Loucy (cell line): ENCODE results near the gene EEA1.

Experiments
- EZH2phosphoT487 ChIP-seq: fragments of 200-600 bp; IDR thresholded peaks from 2 replicates; pipeline ENCODE4 v1.6.1; 2018; ENCODE audit warnings: antibody characterized with exemption, mild to moderate bottlenecking, moderate library complexity, borderline replicate concordance
- TF ChIP-seq, protein P1 (sequence below): fragments of 200-600 bp; sonication (generic); conservative IDR thresholded peaks from 2 replicates; pipeline ENCODE4 v1.5.1; 2014; ENCODE audit warnings: mild to moderate bottlenecking, antibody characterized with exemption, low read length

DNA sequence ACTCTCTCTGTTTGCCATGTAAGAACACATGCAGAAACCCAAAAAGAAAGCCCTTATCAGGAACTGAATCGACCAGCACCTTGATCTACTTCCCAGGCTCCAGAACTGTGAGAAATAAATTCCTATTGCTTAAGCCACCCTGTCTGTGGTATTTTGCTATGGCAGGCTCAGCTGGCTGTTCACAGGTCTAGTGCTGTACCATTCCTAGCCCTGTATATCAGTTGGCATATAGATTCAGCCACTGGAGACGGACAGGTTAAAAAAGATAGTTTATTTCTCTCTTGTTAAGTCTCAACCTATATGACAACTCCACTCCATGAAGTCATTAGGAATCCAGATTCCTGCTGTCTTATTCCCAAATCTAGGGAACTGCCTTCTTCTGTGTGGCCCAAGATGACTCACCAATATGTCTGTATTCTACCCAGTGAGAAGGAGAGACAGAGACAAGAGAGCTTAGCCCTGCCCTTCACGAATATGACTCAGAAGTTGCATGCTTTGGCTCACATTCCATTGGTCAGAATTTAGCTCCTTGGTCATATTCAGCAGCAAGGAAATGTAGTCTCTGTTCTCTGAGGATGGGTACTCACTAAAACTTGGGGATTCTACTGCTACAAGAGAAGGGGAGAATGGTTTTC is 169.3 kb downstream of the EEA1 start:
- TF ChIP-seq, protein P1, sequence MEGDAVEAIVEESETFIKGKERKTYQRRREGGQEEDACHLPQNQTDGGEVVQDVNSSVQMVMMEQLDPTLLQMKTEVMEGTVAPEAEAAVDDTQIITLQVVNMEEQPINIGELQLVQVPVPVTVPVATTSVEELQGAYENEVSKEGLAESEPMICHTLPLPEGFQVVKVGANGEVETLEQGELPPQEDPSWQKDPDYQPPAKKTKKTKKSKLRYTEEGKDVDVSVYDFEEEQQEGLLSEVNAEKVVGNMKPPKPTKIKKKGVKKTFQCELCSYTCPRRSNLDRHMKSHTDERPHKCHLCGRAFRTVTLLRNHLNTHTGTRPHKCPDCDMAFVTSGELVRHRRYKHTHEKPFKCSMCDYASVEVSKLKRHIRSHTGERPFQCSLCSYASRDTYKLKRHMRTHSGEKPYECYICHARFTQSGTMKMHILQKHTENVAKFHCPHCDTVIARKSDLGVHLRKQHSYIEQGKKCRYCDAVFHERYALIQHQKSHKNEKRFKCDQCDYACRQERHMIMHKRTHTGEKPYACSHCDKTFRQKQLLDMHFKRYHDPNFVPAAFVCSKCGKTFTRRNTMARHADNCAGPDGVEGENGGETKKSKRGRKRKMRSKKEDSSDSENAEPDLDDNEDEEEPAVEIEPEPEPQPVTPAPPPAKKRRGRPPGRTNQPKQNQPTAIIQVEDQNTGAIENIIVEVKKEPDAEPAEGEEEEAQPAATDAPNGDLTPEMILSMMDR = no peak
- TF ChIP-seq EZH2phosphoT487 = no peak
